ENCODE results near the gene NR2E1. TPM values are rescaled to one million over a fixed set of nuclear protein-coding genes. Genes with fewer than 3 reads are reported as not detected.

NR2E1 gene
- total RNA-seq, 1 donor from 2014 or later = not detected

DNA sequence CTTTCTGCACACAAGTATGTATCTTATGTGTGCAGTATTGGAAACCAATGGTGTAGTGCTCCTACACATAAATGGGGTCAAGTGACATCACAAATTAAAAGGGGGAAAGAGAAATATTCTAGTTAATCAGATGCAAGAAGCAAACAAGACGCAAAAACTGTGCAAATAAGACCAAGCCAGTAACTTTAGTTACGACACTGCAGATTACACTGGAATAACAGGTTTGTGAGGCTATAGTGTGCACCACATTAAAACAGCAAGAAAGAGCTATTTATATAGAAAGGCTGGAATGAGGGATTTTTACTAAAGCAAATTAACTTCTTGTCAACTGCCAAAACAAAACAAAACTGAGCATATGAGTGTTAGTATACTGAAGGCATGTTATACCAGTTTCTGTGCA is 45.8 kb downstream of the NR2E1 start:
- DNase-seq = no peak

DNA sequence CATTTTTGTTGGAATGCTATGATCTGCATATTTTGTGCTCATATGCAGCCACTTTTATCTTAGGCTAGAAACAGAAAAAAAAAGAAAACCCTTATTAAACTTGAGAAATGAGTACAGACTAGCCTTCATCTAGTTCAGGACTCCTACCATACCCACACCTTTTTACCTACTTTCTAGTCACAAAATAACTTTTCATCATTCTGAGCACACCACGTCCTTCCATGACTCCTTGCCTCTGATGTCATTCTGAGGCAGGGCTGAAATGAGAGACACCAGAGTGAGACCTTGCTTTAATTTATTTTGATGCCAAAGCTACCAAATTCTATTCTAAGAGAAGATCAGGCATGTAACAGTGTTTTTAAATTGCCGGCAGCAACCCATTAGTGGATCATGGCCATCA is 56.2 kb downstream of the NR2E1 start:
- DNase-seq = no peak

DNA sequence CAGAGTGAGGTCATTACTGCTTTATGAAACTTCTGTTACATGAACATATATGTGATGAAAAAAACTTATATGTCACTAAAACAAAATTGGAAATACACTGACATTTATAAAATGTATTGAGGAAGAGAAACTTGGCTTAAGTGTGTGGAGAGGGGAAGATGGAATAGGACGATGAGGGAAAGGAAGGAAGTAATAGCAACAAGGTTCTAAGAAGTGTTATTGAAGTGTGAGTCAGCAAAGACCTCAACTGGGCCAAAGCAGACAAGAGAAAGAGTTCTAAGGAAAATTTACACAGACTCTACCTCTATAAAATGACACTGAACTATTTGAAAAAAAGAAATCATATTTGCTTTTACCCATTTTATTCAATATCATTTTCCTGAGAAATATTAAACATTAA is 56.7 kb downstream of the NR2E1 start:
- DNase-seq = peak; percentile 42

DNA sequence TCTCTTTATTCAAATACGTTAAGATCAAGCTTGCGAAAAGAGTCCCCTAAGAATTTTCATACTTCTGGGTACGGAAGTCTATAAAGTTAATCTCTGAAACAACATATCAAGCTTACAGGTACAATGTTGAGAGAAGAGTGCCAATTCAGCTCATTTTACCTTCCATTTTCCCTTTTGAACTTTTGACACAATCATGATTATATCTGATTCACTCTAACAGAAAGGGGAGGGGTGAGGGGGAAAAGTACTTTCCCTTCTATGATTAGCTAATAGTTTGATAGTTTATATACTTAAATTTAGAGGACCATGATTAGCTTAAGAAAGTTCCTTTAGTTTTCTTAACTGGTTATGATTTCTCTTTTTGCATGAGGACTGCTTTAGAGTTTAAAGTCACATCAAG is 61.5 kb downstream of the NR2E1 start:
- no peak for DNase-seq

DNA sequence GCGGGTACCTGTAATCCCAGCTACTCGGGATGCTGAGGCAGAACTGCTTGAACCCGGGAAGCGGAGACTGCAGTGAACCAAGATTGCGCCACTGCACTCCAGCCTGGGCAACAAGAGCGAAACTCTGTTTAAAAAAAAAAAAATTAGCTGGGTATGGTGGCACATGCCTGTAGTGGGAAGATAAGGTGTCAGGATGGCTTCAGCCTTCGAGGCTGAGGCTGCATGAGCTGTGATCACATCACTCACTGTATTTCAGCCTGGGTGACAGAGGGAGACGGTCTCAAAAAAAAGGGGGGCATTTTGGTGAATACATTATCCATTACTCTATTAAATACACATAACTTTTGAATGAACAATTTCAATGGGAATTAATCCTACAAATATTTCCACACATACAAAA is 62.6 kb downstream of the NR2E1 start:
- DNase-seq = no peak

DNA sequence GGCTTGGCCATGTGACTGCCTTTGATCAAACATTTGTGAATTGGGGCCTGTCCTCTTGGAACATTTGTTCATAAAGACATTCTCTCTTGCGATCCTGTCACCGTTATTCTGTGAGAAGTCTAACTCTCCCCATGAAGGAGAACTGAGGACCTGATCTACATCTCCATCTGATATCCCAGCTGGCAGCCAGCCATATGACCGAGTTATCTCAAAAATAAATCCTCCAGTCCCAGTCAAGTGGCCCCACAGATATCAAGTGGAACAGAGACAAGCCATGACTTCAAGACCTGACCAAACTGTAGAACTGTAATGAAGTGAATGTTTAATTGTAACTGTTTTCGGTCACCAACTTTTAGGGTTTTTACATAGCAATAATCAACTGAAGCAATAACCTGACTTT is 69.3 kb downstream of the NR2E1 start:
- DNase-seq = no peak

DNA sequence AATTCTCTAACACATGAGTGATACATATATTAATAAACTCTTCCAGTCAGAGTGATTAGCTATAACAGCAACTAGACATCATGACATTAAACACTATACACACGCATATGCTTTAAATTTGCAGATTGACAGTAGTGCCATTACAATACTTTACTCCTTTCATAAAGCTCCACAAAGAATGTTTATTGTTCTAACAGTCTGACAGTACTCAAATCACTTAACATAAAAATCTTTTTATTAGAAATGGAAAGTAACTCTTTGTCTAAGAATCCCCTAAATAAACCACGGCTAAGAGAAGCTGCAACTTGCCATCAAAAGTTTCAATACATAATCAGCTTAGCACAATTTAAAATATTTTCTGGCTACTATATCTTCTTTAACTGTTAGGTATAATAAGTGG is 71.0 kb downstream of the NR2E1 start:
- no peak for DNase-seq

DNA sequence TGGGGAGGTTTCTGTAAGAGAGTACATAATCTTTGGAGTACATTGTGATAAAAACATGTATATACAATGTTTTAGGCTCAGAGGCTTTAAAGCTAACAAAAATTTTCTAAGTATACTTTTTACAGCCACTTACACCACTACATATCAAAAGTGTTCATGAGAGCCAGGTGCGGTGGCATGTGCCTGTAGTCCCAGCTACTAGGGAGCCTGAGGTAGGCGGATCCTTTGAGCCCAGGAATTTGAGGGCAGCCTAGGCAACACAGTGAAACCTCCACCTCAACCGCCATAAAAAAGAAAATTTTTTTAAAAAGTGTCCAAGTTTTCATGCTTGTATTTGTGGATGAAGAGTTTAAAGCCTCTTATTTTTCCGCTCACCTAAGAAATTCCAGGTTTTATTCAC is 72.5 kb downstream of the NR2E1 start:
- no peak for DNase-seq

Other genes with a start within 250 kb of the NR2E1 start
- gene SEC63, start 207.8 kb upstream of the NR2E1 start, total RNA-seq = 19.2 and 34.5 TPM in 2 replicates
- gene OSTM1, start 91.3 kb upstream of the NR2E1 start, total RNA-seq = 31.1 and 37.1 TPM in 2 replicates
- gene SNX3, start 95.0 kb downstream of the NR2E1 start, total RNA-seq = 212 and 228 TPM in 2 replicates
- gene AFG1L, start 129.0 kb downstream of the NR2E1 start, total RNA-seq = 3.4 and 3.7 TPM in 2 replicates